K562 (cell line): ENCODE data around the gene MYL3. TPM values are rescaled to one million over a fixed set of nuclear protein-coding genes. Genes with fewer than 3 reads are reported as not detected.

Source experiments
- ATAC-seq: fragments of 200-7000 bp; cut with Tn5 transposase; 3 replicates; pipeline ENCODE4 v1.9.1; 2020; ENCODE audit warnings: moderate library complexity
- BruUV-seq: library from RNA; stranded (reverse); fragments of 400-500 nt; replicated peaks from 2 replicates; lab custom pipeline; 2021; lab: Mats Ljungman, UMichigan
- CTCF ChIA-PET: fragments of 300-600 bp; formaldehyde crosslinking; extraction: SDS; loops from one replicate; lab custom pipeline; 2021; ENCODE audit warnings: low intra/inter-chr PET ratio; lab: Yijun Ruan, JAX
- POLR2A ChIA-PET: fragments of 300-600, 350-650 bp; sonication (Branson Sonifier 250); formaldehyde crosslinking; extraction: SDS; loops from one replicate; lab custom pipeline; 2021; ENCODE audit warnings: antibody characterized with exemption, inconsistent platforms; lab: Yijun Ruan, JAX
- DNase-seq, 4 experiments: peaks; one replicate each; pipeline versions ENCODE4 v3.0.0 to v3.0.0-alpha.2; 2011 to 2018; ENCODE audit warnings: low spot score in 3 of 4, mixed read lengths in 3 of 4; ENCODE audit errors: extremely low read depth in 1 of 4
- FAIRE-seq: peaks from 2 replicates; lab custom pipeline; 2011; peaks lifted over from hg19 to GRCh38; lab: Jason Lieb, UNC
- H2AFZ ChIP-seq: 2 replicates; pipeline ENCODE4 v1.6.0; 2011; ENCODE audit warnings: low read depth, low read length, control low read depth, inconsistent platforms
- H3K27ac ChIP-seq: fragments of 200-600 bp; 3 replicates; pipeline ENCODE4 v1.8.0; 2011; ENCODE audit warnings: low read depth, mild to moderate bottlenecking, control low read depth, inconsistent platforms, low read length, moderate library complexity, mixed read lengths; ENCODE audit errors: extremely low read depth
- H3K27me3 ChIP-seq, 2 experiments: fragments of 300-600 bp in 1 of 2; 2 replicates in 1 of 2; 3 replicates in 1 of 2; pipeline versions ENCODE4 v1.6.0 to v1.8.0; 2011; ENCODE audit warnings: inconsistent platforms in 2 of 2, low read length in 2 of 2, mild to moderate bottlenecking in 1 of 2, mixed read lengths in 1 of 2, moderate library complexity in 1 of 2; ENCODE audit not compliant: control insufficient read depth in 2 of 2, insufficient read depth in 2 of 2
- H3K36me3 ChIP-seq: fragments of 300-600 bp; 3 replicates; pipeline ENCODE4 v1.8.0; 2011; ENCODE audit warnings: mild to moderate bottlenecking, low read length, inconsistent platforms; ENCODE audit not compliant: control insufficient read depth, insufficient read depth
- H3K4me1 ChIP-seq, 2 experiments: fragments of 200-600 bp in 1 of 2; replicated peaks in 1 of 2; 2 replicates in 1 of 2; 3 replicates in 1 of 2; pipeline versions ENCODE4 v1.5.1 to v1.8.0; 2011; ENCODE audit warnings: inconsistent platforms in 2 of 2, low read length in 2 of 2, mild to moderate bottlenecking in 1 of 2, mixed read lengths in 1 of 2, moderate library complexity in 1 of 2; ENCODE audit not compliant: control insufficient read depth in 2 of 2, insufficient read depth in 2 of 2
- H3K4me2 ChIP-seq: 2 replicates; pipeline ENCODE4 v1.6.1; 2011; ENCODE audit warnings: low read length, control low read depth, inconsistent platforms, mixed read lengths; ENCODE audit not compliant: insufficient read depth
- H3K4me3 ChIP-seq: fragments of 200-600 bp; sonication (generic), shearing (Covaris generic); 2 replicates; pipeline ENCODE4 v1.5.1; 2016; ENCODE audit warnings: control low read depth, inconsistent platforms
- H3K79me2 ChIP-seq: fragments of 200-600 bp; 3 replicates; pipeline ENCODE4 v1.8.0; 2011; ENCODE audit warnings: low read length, inconsistent platforms; ENCODE audit not compliant: control insufficient read depth, insufficient read depth
- H3K9ac ChIP-seq, 2 experiments: 2 replicates each; pipeline versions ENCODE4 v1.6.0 to v1.6.1; 2011; ENCODE audit warnings: low read depth in 2 of 2, low read length in 2 of 2, control low read depth in 1 of 2, inconsistent platforms in 1 of 2, mild to moderate bottlenecking in 1 of 2, mixed read lengths in 1 of 2; ENCODE audit not compliant: insufficient read depth in 1 of 2
- H3K9me1 ChIP-seq: one replicate; pipeline ENCODE4 v1.6.0; 2011; ENCODE audit warnings: inconsistent platforms, mild to moderate bottlenecking, low read length, moderate library complexity; ENCODE audit not compliant: control insufficient read depth, insufficient read depth
- H3K9me3 ChIP-seq: replicated peaks from 2 replicates; pipeline ENCODE4 v1.5.1; 2011; ENCODE audit warnings: low read depth, low read length, inconsistent platforms; ENCODE audit not compliant: control insufficient read depth, insufficient read depth
- H4K20me1 ChIP-seq: replicated peaks from 2 replicates; pipeline ENCODE4 v1.6.1; 2011; ENCODE audit warnings: low read length, inconsistent platforms, mixed read lengths; ENCODE audit not compliant: control insufficient read depth, insufficient read depth
- DLX4 ChIP-seq: fragments of 250-450 bp; sonication (Bioruptor Pico); IDR thresholded peaks from 2 replicates; pipeline ENCODE4 v1.6.1; 2021; ENCODE audit warnings: mild to moderate bottlenecking
- DMBX1 ChIP-seq: fragments of 250-450 bp; sonication (Bioruptor Pico); IDR thresholded peaks from 2 replicates; pipeline ENCODE4 v1.8.0; 2022; ENCODE audit warnings: inconsistent platforms, mild to moderate bottlenecking, moderate library complexity, borderline replicate concordance
- HDAC2 ChIP-seq: fragments of 450-650 bp; IDR thresholded peaks from 2 replicates; pipeline ENCODE4 v1.6.1; 2016; ENCODE audit warnings: mild to moderate bottlenecking
- KDM1A ChIP-seq, 2 experiments: fragments of 450-650 bp; IDR thresholded peaks; 2 replicates each; pipeline ENCODE4 v1.6.1; 2016; ENCODE audit warnings: mild to moderate bottlenecking in 2 of 2
- NRF1 ChIP-seq, 2 experiments: fragments of 450-650 bp; IDR thresholded peaks in 1 of 2; conservative IDR thresholded peaks in 1 of 2; 2 replicates each; pipeline ENCODE4 v1.6.1; 2014; ENCODE audit warnings: mild to moderate bottlenecking in 2 of 2
- TBL1XR1 ChIP-seq, 2 experiments: IDR thresholded peaks; 2 replicates each; pipeline ENCODE4 v1.6.1; 2012; ENCODE audit warnings: improper control_type of control experiment in 2 of 2, low read length in 2 of 2, mild to moderate bottlenecking in 1 of 2
- ZNF445 ChIP-seq: fragments of 250-450 bp; sonication (Bioruptor Pico); IDR thresholded peaks from 2 replicates; pipeline ENCODE4 v1.4.0; 2020; ENCODE audit warnings: low read depth, mild to moderate bottlenecking, moderate library complexity
- WGBS: fragments of 100-300 bp; shearing (Covaris generic); methylation state at CpG from one replicate; pipeline ENCODE4 v1.1.6; 2016; ENCODE audit warnings: low coverage, mixed read lengths; ENCODE audit not compliant: insufficient coverage; ENCODE audit errors: missing lambda C conversion rate; 5-methylcytosine and 5-hydroxymethylcytosine counted together
- in situ Hi-C: fragments of 300-500 bp; cut with MboI; formaldehyde crosslinking; loops from 4 replicates; pipeline ENCODE4 v1.15.0; 2018; ENCODE audit warnings: inconsistent platforms, mixed read lengths
- intact Hi-C: fragments of 100-400 bp; cut with micrococcal nuclease; formaldehyde crosslinking; loops from 2 replicates; pipeline ENCODE4 v1.14.2; 2022
- polyA plus RNA-seq, 8 experiments: library from polyadenylated mRNA; depleted of rRNA in 4 of 8; stranded (reverse) in 5 of 8; unstranded in 3 of 8; fragments of >200 nt; fragmentation: Nextera tagmentation in 2 of 8; fragmentation: Illumina TruSeq in 1 of 8; extraction: Ambion mirVana in 2 of 8; extraction: Trizol in 1 of 8; gene quantifications; 2 replicates each; pipeline versions ENCODE4 v1.2.1 to v1.2.3, GENCODE V29; 2011 to 2014; ENCODE audit warnings: inconsistent platforms in 1 of 8, missing spikeins in 1 of 8
- total RNA-seq, 7 experiments: library from RNA; depleted of rRNA in 6 of 7; stranded (reverse); fragments of >200 nt in 6 of 7; fragmentation: Illumina TruSeq in 2 of 7; extraction: Trizol in 2 of 7; gene quantifications; 2 replicates each; pipeline versions ENCODE4 v1.2.1 to v1.2.3, GENCODE V29; 2011 to 2021; ENCODE audit warnings: low replicate concordance in 1 of 7
- TF ChIP-seq, protein P1 (sequence below): fragments of 450-650 bp; formaldehyde crosslinking; IDR thresholded peaks from 2 replicates; pipeline ENCODE4 v1.4.0; 2020; ENCODE audit warnings: mild to moderate bottlenecking

MYL3 gene
- total and polyA plus RNA-seq, 9 of the 15 experiments (the other 6 are each of a cell fraction or from before 2014, with no cell fraction given), result 0.14 to 0.45 TPM; not detected in 7

GRCh38 chr3:46844397-46844796 is 18.8 kb downstream of the MYL3 start:
- Histone ChIP-seq H3K79me2 (no peaks in the 10 kb centered on the region), H3K4me2 (no peak overlapping the region), H4K20me1 (no peaks in the 10 kb centered on the region), H3K9ac (no peak overlapping the region), H3K9me1 (no peaks in the 10 kb centered on the region), H3K9me3 (no peaks in the 10 kb centered on the region), H2AFZ (no peak overlapping the region), H3K27ac (no peak overlapping the region), H3K4me1 (peaks cover 11 to 17% of the 10 kb centered on the region in 2 experiments), H3K27me3 (peaks cover 5 to 33% of the 10 kb centered on the region in 2 experiments; a peak in 4 of 5 replicates), H3K36me3 (no peaks in the 10 kb centered on the region), H3K4me3 (no peak overlapping the region)
- intact Hi-C loops (no loop called here), in situ Hi-C loops (no loop called here)
- DNase-seq (no peak), FAIRE-seq (no peak), ATAC-seq (no peak)
- 6% methylated on average over 3 of the region's 3 CpGs for WGBS
- ChIA-PET CTCF (no interaction called here), POLR2A (no interaction called here)
- BruUV-seq, result no TSS peak
- TF ChIP-seq HDAC2 (no peak), TBL1XR1 (IDR thresholded peaks at IDR 0.05; ENCODE audit: low read length in 2 of 2) (no peak), NRF1 (conservative IDR thresholded peaks at IDR 0.05 in 1 of 2, IDR thresholded peaks at IDR 0.05 in 1 of 2) (no peak), ZNF445 (no peak), DLX4 (no peak), KDM1A (IDR thresholded peaks at IDR 0.05) (no peak), DMBX1 (no peak)
- TF ChIP-seq, protein P1, sequence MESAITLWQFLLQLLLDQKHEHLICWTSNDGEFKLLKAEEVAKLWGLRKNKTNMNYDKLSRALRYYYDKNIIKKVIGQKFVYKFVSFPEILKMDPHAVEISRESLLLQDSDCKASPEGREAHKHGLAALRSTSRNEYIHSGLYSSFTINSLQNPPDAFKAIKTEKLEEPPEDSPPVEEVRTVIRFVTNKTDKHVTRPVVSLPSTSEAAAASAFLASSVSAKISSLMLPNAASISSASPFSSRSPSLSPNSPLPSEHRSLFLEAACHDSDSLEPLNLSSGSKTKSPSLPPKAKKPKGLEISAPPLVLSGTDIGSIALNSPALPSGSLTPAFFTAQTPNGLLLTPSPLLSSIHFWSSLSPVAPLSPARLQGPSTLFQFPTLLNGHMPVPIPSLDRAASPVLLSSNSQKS, result no peak
